Epidermal melanocyte (primary cell): ENCODE data around the gene AFF3.

Experiments
- DNase-seq: peaks from one replicate; pipeline ENCODE4 v3.0.0; 2011; ENCODE audit warnings: low spot score; ENCODE audit not compliant: insufficient read length

AFF3 gene

GRCh38 chr2:99613980-99614379, 528.4 kb downstream of the AFF3 start:
- DNase-seq: no peak

GRCh38 chr2:99611786-99612185, 530.6 kb downstream of the AFF3 start:
- no peak for DNase-seq

- DNase-seq: no peak
Observed at GRCh38 chr2:99611034-99611433, 531.4 kb downstream of the AFF3 start.

- no peak for DNase-seq
Observed at GRCh38 chr2:99609851-99610381, 532.5 kb downstream of the AFF3 start.

- no peak for DNase-seq
Observed at GRCh38 chr2:99608861-99609260, 533.5 kb downstream of the AFF3 start.

- no peak for DNase-seq
Observed at GRCh38 chr2:99607861-99608491, 534.4 kb downstream of the AFF3 start.

- no peak for DNase-seq
Observed at GRCh38 chr2:99607454-99607853, 534.9 kb downstream of the AFF3 start.

- DNase-seq: no peak
Observed at GRCh38 chr2:99605036-99605435, 537.4 kb downstream of the AFF3 start.

- DNase-seq: no peak
Observed at GRCh38 chr2:99602476-99602875, 539.9 kb downstream of the AFF3 start.

- DNase-seq: no peak
Observed at GRCh38 chr2:99600981-99601651, 541.3 kb downstream of the AFF3 start.

GRCh38 chr2:99598441-99598840, 543.9 kb downstream of the AFF3 start:
- no peak for DNase-seq

GRCh38 chr2:99597616-99598015, 544.8 kb downstream of the AFF3 start:
- no peak for DNase-seq

GRCh38 chr2:99595373-99595772, 547.0 kb downstream of the AFF3 start:
- DNase-seq: no peak

- no peak for DNase-seq
Observed at GRCh38 chr2:99593692-99594427, 548.5 kb downstream of the AFF3 start.

- DNase-seq: no peak
Observed at GRCh38 chr2:99576775-99577174, 565.6 kb downstream of the AFF3 start.

- no peak for DNase-seq
Observed at GRCh38 chr2:99573634-99574251, 568.6 kb downstream of the AFF3 start.

- no peak for DNase-seq
Observed at GRCh38 chr2:99572373-99573164, 569.8 kb downstream of the AFF3 start.

GRCh38 chr2:99571954-99572353, 570.4 kb downstream of the AFF3 start:
- no peak for DNase-seq

GRCh38 chr2:99571533-99571932, 570.9 kb downstream of the AFF3 start:
- no peak for DNase-seq

GRCh38 chr2:99571021-99571420, 571.4 kb downstream of the AFF3 start:
- DNase-seq: no peak

- no peak for DNase-seq
Observed at GRCh38 chr2:99569386-99569785, 573.0 kb downstream of the AFF3 start.
